Uterus (tissue), 4 donors: ENCODE data around the gene AFDN. TPM values are rescaled to one million over a fixed set of nuclear protein-coding genes. Genes with fewer than 3 reads are reported as not detected.

ENCODE experiments used
- DNase-seq, 2 donors: peaks; one replicate each; pipeline ENCODE4 v3.0.0-alpha.2; 2019 to 2020
- H3K27ac ChIP-seq, 2 donors: fragments of 200-600 bp; sonication (generic); 1 replicate in 1 of 2; 2 replicates in 1 of 2; pipeline ENCODE4 v1.5.1; 2016 to 2018
- H3K27me3 ChIP-seq, 2 donors: fragments of 200-600 bp; sonication (generic); one replicate each; pipeline ENCODE4 v1.5.1; 2018 to 2019; ENCODE audit warnings: control low read depth in 1 of 2
- H3K36me3 ChIP-seq, 2 donors: fragments of 200-600 bp; sonication (generic); one replicate each; pipeline ENCODE4 v1.5.1; 2019; ENCODE audit warnings: control low read depth in 1 of 2
- H3K4me1 ChIP-seq, 2 donors: fragments of 200-600 bp; sonication (generic); one replicate each; pipeline ENCODE4 v1.5.1; 2018 to 2019; ENCODE audit warnings: control low read depth in 1 of 2
- H3K4me3 ChIP-seq, 2 donors: fragments of 200-600 bp; sonication (generic); 1 replicate in 1 of 2; 2 replicates in 1 of 2; pipeline ENCODE4 v1.5.1; 2018 to 2019; ENCODE audit warnings: mild to moderate bottlenecking in 1 of 2
- H3K9me3 ChIP-seq, 2 donors: fragments of 200-600 bp; sonication (generic); one replicate each; pipeline ENCODE4 v1.5.1; 2019; ENCODE audit warnings: control low read depth in 1 of 2
- CTCF ChIP-seq, 4 experiments: fragments of 200-600 bp in 2 of 4; fragments of 450-650 bp in 2 of 4; sonication (generic) in 2 of 4; IDR thresholded peaks; one replicate each; pipeline ENCODE4 v1.5.1; 2016 to 2019; ENCODE audit warnings: antibody characterized with exemption in 4 of 4, mild to moderate bottlenecking in 2 of 4, moderate library complexity in 1 of 4
- POLR2A ChIP-seq, 2 donors: fragments of 450-650 bp; IDR thresholded peaks; one replicate each; pipeline ENCODE4 v1.6.1; 2016; ENCODE audit warnings: antibody characterized with exemption in 2 of 2, mild to moderate bottlenecking in 1 of 2, moderate library complexity in 1 of 2
- intact Hi-C: fragments of 100-400 bp; cut with DNase I; formaldehyde crosslinking; loops from one replicate; pipeline ENCODE4 v1.15.1; 2023; ENCODE audit warnings: low total_unique reads
- total RNA-seq, 4 donors: library from RNA; depleted of rRNA in 3 of 4; stranded (reverse); fragments of >200 nt in 3 of 4; gene quantifications; one replicate each; pipeline versions ENCODE4 v1.1.0 to v1.2.4, GENCODE V29; 2014 to 2023
- donor health status: DM: yes; HTN: yes; CAD: no.

AFDN gene
- total RNA-seq, 4 donors from 2014 or later = 64.6 to 210 (median 120) TPM

DNA sequence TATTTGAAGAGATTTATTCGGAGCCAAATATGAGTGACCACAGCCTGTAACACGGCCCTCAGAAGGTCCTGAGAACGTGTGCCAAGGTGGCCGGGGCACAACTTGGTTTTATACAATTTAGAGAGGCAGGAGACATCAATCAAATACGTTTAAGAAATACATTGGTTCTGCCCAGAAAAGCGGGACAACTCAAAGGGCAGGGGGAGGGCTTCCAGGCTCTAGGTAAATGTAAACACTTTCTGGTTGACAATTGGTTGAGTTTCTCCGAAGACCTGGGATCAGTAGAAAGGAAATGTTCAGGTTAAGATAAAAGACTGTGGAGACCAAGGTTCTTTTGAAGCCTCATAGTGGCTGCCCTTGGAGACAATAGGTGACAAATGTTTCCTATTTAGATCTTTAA is 151.9 kb downstream of the AFDN start:
- Histone ChIP-seq H3K27me3 (no peaks in the 10 kb centered on the region), H3K27ac (no peak overlapping the region), H3K4me1 (no peaks in the 10 kb centered on the region), H3K36me3 (no peaks in the 10 kb centered on the region), H3K9me3 (no peaks in the 10 kb centered on the region), H3K4me3 (no peak overlapping the region)
- DNase-seq = no peak
- TF ChIP-seq POLR2A (IDR thresholded peaks at IDR 0.05) = no peak
- TF ChIP-seq CTCF (IDR thresholded peaks at IDR 0.05) = no peak
- intact Hi-C loops = no loop called here

GRCh38 chr6:167979436-167980139 is 152.9 kb downstream of the AFDN start:
- H3K27me3 ChIP-seq = no peaks in the 10 kb centered on the region
- H3K27ac ChIP-seq = no peak overlapping the region
- intact Hi-C loops = no loop called here
- H3K4me1 ChIP-seq = no peaks in the 10 kb centered on the region
- no peak overlapping the region for H3K4me3 ChIP-seq
- no peaks in the 10 kb centered on the region for H3K9me3 ChIP-seq
- no peak for DNase-seq
- TF ChIP-seq POLR2A (IDR thresholded peaks at IDR 0.05) (no peak), CTCF (IDR thresholded peaks at IDR 0.05) (no peak)
- no peaks in the 10 kb centered on the region for H3K36me3 ChIP-seq

DNA sequence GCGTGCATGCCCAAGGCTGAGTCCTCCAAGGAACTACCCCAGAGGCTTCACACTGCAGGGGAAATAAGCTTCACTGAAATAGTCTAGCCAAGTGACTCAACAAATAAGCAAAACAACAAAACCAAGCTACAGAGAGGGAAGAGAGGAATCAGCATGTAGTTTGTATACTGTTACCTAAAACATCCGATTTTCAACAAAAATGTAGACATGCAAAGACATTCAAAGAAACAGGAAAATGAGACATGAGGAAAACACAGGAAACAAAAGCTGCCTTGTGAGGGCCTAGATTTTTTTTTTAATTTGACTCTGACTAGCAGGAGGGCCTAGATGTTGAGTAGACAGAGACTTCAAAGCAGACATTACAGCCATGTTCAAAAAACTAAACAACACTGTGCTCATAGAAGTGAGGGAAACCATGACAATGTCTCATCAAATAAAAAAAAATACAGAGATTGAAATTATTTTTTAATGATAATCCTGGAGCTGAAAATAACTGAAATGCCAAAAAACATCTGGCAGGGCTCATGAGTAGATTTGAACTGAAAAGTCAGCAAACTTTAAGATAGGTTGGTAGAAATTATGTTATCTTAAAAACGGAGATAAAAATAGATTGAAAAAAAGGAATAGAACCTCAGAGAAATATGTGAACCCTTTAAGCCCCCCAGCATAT is 154.3 kb downstream of the AFDN start:
- no peaks in the 10 kb centered on the region for H3K27me3 ChIP-seq
- TF ChIP-seq CTCF (IDR thresholded peaks at IDR 0.05) (no peak), POLR2A (IDR thresholded peaks at IDR 0.05) (no peak)
- no peaks in the 10 kb centered on the region for H3K4me1 ChIP-seq
- H3K9me3 ChIP-seq = no peaks in the 10 kb centered on the region
- intact Hi-C loops = no loop called here
- no peak overlapping the region for H3K27ac ChIP-seq
- DNase-seq = no peak
- H3K4me3 ChIP-seq = no peak overlapping the region
- H3K36me3 ChIP-seq = no peaks in the 10 kb centered on the region

DNA sequence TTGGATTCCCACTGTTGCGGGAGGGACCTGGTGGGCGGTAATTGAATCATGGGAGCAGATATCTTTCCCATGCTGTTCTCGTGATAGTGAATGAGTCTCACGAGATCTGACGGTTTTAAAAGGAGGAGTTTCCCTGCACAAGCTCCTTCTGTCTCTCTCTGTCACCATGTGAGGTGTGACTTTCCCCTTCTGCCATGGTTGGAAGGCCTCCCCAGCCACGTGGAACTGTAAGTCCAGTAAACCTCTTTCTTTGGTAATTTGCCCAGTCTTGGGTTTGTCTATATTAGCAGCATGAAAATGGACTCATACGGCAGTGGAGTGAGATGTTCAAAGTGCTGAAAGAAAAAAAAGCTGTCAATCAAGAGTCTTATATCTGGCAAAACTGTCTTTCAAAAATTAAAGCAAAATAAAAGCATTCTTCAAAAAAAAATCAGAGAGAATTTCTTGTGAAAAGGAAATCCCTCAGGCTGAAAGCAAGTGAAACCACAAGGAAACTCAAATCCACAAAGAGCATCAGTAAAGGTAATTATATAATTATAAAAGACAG is 155.3 kb downstream of the AFDN start:
- H3K4me3 ChIP-seq = no peak overlapping the region
- H3K9me3 ChIP-seq = no peaks in the 10 kb centered on the region
- DNase-seq = no peak
- intact Hi-C loops = no loop called here
- TF ChIP-seq CTCF (IDR thresholded peaks at IDR 0.05) (no peak), POLR2A (IDR thresholded peaks at IDR 0.05) (no peak)
- H3K4me1 ChIP-seq = no peaks in the 10 kb centered on the region
- no peak overlapping the region for H3K27ac ChIP-seq
- H3K27me3 ChIP-seq = no peaks in the 10 kb centered on the region
- H3K36me3 ChIP-seq = no peaks in the 10 kb centered on the region

GRCh38 chr6:167984144-167984719 is 157.5 kb downstream of the AFDN start:
- H3K4me3 ChIP-seq = no peak overlapping the region
- no peaks in the 10 kb centered on the region for H3K9me3 ChIP-seq
- no peaks in the 10 kb centered on the region for H3K4me1 ChIP-seq
- no peak for DNase-seq
- no peak overlapping the region for H3K27ac ChIP-seq
- no peaks in the 10 kb centered on the region for H3K27me3 ChIP-seq
- no peak for TF ChIP-seq CTCF (IDR thresholded peaks at IDR 0.05)
- no peak for TF ChIP-seq POLR2A (IDR thresholded peaks at IDR 0.05)
- intact Hi-C loops = no loop called here
- H3K36me3 ChIP-seq = no peaks in the 10 kb centered on the region
